ENCODE data around the gene CBFA2T3.

Gene CBFA2T3

GRCh38 chr16:88854306-88855111 lies 122.5 kb downstream of the CBFA2T3 start:
- Mint-ChIP-seq H3K9me3 (no peaks in the 10 kb centered on the region), H3K4me3 (peak overlapping the region; percentile 79), H3K27ac (no peak overlapping the region), H3K36me3 (ENCODE audit: low read depth) (peaks cover 18% of the 10 kb centered on the region), H3K27me3 (ENCODE audit: low read depth, poor library complexity) (no peaks in the 10 kb centered on the region), H3K4me1 (peaks cover 26% of the 10 kb centered on the region)
- TF ChIP-seq CTCF (IDR thresholded peaks at IDR 0.05), result no peak
- DNase-seq, result no peak

- DNase-seq, result no peak
- peaks cover 18% of the 10 kb centered on the region for H3K36me3 Mint-ChIP-seq (ENCODE audit: low read depth)
- TF ChIP-seq CTCF (IDR thresholded peaks at IDR 0.05), result no peak
- H3K4me3 Mint-ChIP-seq, result no peak overlapping the region
- H3K27ac Mint-ChIP-seq, result no peak overlapping the region
- H3K9me3 Mint-ChIP-seq, result no peaks in the 10 kb centered on the region
- H3K4me1 Mint-ChIP-seq, result peaks cover 23% of the 10 kb centered on the region
- H3K27me3 Mint-ChIP-seq (ENCODE audit: low read depth, poor library complexity), result no peaks in the 10 kb centered on the region
Measured at GRCh38 chr16:88853325-88853941, 123.6 kb downstream of the CBFA2T3 start.

GRCh38 chr16:88851616-88852015 lies 125.4 kb downstream of the CBFA2T3 start:
- TF ChIP-seq CTCF (IDR thresholded peaks at IDR 0.05), result no peak

GRCh38 chr16:88850531-88851199 lies 126.3 kb downstream of the CBFA2T3 start:
- Mint-ChIP-seq H3K4me3 (no peak overlapping the region), H3K27me3 (ENCODE audit: low read depth, poor library complexity) (no peaks in the 10 kb centered on the region), H3K4me1 (peaks cover 8% of the 10 kb centered on the region), H3K36me3 (ENCODE audit: low read depth) (peaks cover 18% of the 10 kb centered on the region), H3K9me3 (no peaks in the 10 kb centered on the region), H3K27ac (no peak overlapping the region)
- no peak for TF ChIP-seq CTCF (IDR thresholded peaks at IDR 0.05)
- no peak for DNase-seq

More at GRCh38 chr16:88851616-88852015, 125.4 kb downstream of the CBFA2T3 start:
- no peaks in the 10 kb centered on the region for H3K27me3 Mint-ChIP-seq (ENCODE audit: low read depth, poor library complexity)
- no peaks in the 10 kb centered on the region for H3K9me3 Mint-ChIP-seq
- H3K27ac Mint-ChIP-seq, result no peak overlapping the region
- peaks cover 12% of the 10 kb centered on the region for H3K4me1 Mint-ChIP-seq
- DNase-seq, result no peak
- H3K4me3 Mint-ChIP-seq, result no peak overlapping the region
- H3K36me3 Mint-ChIP-seq (ENCODE audit: low read depth), result peaks cover 18% of the 10 kb centered on the region

GRCh38 chr16:88848557-88848956 lies 128.4 kb downstream of the CBFA2T3 start:
- Mint-ChIP-seq H3K27ac (no peak overlapping the region), H3K36me3 (ENCODE audit: low read depth) (peaks cover 18% of the 10 kb centered on the region), H3K9me3 (no peaks in the 10 kb centered on the region), H3K4me3 (no peak overlapping the region), H3K4me1 (peaks cover 8% of the 10 kb centered on the region), H3K27me3 (ENCODE audit: low read depth, poor library complexity) (no peaks in the 10 kb centered on the region)
- TF ChIP-seq CTCF (IDR thresholded peaks at IDR 0.05), result no peak
- no peak for DNase-seq

Measured in nephron progenitor cell (in vitro differentiated cells).